ENCODE data around the gene ARL15. TPM values are rescaled to one million over a fixed set of nuclear protein-coding genes. Genes with fewer than 3 reads are reported as not detected.

ARL15 gene
- total and polyA plus RNA-seq, 9 of the 15 experiments (the other 6 are each of a cell fraction or from before 2014, with no cell fraction given): 18.5 to 80.4 (median 57.0) TPM

DNA sequence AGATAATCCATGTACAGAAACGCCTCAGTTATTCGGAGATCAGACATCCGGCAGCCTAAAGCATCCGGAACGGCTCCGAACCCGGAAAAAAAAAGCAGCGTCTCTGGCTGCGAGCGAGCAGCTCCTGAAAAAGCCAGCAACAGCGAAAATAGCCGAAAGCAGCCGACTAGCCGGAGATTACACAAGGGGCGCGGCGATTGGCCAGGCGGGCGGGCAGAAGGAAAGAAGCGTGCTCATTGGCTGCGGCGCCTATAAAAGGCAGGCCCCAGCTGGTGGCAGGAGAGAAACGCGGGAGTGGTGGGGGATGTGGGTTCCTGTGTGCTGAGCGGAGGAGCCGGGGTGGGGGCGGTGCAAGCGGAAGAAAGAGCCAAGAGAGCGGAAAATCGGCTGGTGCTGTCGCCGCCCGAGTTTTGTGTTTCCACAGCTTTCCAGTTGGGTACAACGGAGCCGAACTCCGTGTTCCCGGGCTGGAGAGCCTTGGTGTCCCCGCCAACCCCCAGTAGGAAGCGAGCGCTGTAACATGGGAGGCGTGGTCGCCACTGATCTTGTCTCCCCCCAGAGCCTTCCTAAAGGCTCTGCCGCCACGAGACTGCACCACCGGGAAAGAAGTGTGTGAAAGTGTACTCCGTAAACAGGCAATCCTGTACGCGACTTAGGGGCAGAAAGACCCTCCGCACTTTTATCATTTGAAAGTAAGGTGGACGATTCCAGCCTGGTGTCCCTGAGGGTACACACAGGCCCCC, at the start of gene ARL15 (continued):
- TF ChIP-seq RAD21 (CRISPR knock-in tag; conservative IDR thresholded peaks at IDR 0.05 in 1 of 2, IDR thresholded peaks at IDR 0.05 in 1 of 2) (peak in 1 of 2 experiments; percentile 27; a peak in 1 of 4 replicates), HNRNPUL1 (IDR thresholded peaks at IDR 0.05; ENCODE audit: low read length) (no peak), GTF2F1 (IDR thresholded peaks at IDR 0.05; ENCODE audit: low read depth, low read length) (peak; percentile 96), ZNF175 (CRISPR knock-in tag; IDR thresholded peaks at IDR 0.05; ENCODE audit: low read depth) (no peak), STAT5A (IDR thresholded peaks at IDR 0.05; ENCODE audit: borderline replicate concordance, low read length) (no peak), BACH1 (tag; IDR thresholded peaks at IDR 0.05) (no peak), SRSF9 (IDR thresholded peaks at IDR 0.05; ENCODE audit: borderline replicate concordance, low read depth, low read length) (no peak), ZZZ3 (IDR thresholded peaks at IDR 0.05) (no peak), FOS (IDR thresholded peaks at IDR 0.05; ENCODE audit: extremely low read depth, insufficient read length) (peak; percentile 45), ZEB2 (IDR thresholded peaks at IDR 0.05) (no peak), ZNF133 (CRISPR knock-in tag; IDR thresholded peaks at IDR 0.05) (no peak), CBX1 (IDR thresholded peaks at IDR 0.05; ENCODE audit: low read depth) (peak; percentile 99), ZKSCAN8 (CRISPR knock-in tag; IDR thresholded peaks at IDR 0.05) (no peak), KDM5B (IDR thresholded peaks at IDR 0.05; ENCODE audit: insufficient replicate concordance, low read depth, low read length) (peak; percentile 100), TFAM (CRISPR knock-in tag; conservative IDR thresholded peaks at IDR 0.05) (no peak), SIN3A (IDR thresholded peaks at IDR 0.05; ENCODE audit: borderline replicate concordance in 2 of 2, control insufficient read depth in 1 of 2, low read depth in 2 of 2, low read length in 2 of 2) (peak; percentile 80 to 92), FOXM1 (IDR thresholded peaks at IDR 0.05; ENCODE audit: low read depth) (0 out of 2 replicates have a peak, but pooled peaks have one; percentile 49), FOXM1 (CRISPR knock-in tag; IDR thresholded peaks at IDR 0.05; ENCODE audit: low read depth) (no peak), CSDE1 (IDR thresholded peaks at IDR 0.05) (peak in 1 of 2 experiments; percentile 71; a peak in 2 of 4 replicates)
- TF ChIP-seq, protein P1, sequence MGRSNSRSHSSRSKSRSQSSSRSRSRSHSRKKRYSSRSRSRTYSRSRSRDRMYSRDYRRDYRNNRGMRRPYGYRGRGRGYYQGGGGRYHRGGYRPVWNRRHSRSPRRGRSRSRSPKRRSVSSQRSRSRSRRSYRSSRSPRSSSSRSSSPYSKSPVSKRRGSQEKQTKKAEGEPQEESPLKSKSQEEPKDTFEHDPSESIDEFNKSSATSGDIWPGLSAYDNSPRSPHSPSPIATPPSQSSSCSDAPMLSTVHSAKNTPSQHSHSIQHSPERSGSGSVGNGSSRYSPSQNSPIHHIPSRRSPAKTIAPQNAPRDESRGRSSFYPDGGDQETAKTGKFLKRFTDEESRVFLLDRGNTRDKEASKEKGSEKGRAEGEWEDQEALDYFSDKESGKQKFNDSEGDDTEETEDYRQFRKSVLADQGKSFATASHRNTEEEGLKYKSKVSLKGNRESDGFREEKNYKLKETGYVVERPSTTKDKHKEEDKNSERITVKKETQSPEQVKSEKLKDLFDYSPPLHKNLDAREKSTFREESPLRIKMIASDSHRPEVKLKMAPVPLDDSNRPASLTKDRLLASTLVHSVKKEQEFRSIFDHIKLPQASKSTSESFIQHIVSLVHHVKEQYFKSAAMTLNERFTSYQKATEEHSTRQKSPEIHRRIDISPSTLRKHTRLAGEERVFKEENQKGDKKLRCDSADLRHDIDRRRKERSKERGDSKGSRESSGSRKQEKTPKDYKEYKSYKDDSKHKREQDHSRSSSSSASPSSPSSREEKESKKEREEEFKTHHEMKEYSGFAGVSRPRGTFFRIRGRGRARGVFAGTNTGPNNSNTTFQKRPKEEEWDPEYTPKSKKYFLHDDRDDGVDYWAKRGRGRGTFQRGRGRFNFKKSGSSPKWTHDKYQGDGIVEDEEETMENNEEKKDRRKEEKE (IDR thresholded peaks at IDR 0.05; ENCODE audit: borderline replicate concordance in 1 of 2, control insufficient read depth in 1 of 2, low read depth in 2 of 2, low read length in 1 of 2): 0 out of 4 replicates have a peak, but pooled peaks of 1 of the 2 experiments have one; percentile 13
- TF ChIP-seq, protein P2, sequence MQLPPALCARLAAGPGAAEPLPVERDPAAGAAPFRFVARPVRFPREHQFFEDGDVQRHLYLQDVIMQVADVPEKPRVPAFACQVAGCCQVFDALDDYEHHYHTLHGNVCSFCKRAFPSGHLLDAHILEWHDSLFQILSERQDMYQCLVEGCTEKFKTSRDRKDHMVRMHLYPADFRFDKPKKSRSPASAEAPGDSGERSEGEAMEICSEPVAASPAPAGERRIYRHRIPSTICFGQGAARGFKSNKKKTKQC (CRISPR knock-in tag; IDR thresholded peaks at IDR 0.05): peak; percentile 82
- TF ChIP-seq, protein P3, sequence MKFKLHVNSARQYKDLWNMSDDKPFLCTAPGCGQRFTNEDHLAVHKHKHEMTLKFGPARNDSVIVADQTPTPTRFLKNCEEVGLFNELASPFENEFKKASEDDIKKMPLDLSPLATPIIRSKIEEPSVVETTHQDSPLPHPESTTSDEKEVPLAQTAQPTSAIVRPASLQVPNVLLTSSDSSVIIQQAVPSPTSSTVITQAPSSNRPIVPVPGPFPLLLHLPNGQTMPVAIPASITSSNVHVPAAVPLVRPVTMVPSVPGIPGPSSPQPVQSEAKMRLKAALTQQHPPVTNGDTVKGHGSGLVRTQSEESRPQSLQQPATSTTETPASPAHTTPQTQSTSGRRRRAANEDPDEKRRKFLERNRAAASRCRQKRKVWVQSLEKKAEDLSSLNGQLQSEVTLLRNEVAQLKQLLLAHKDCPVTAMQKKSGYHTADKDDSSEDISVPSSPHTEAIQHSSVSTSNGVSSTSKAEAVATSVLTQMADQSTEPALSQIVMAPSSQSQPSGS (CRISPR knock-in tag; IDR thresholded peaks at IDR 0.05): no peak

Measured in K562 (cell line).